NCI-H82 treated with DMSO at 0.1 percent for 48 hours (cell line): ENCODE data around the gene GPR55.
A peak's percentile ranks its signal among the peaks of the same experiment; 100 is the strongest.

ENCODE experiments used
- DNase-seq: peaks from one replicate; lab custom pipeline; 2025; ENCODE audit not compliant: unreplicated experiment; lab: John Stamatoyannopoulos, UW

GPR55 gene

GRCh38 chr2:230868947-230869913 is 55.8 kb downstream of the GPR55 start:
- no peak for DNase-seq

- DNase-seq = no peak
Measured at GRCh38 chr2:230868161-230868946, 56.7 kb downstream of the GPR55 start.

- DNase-seq = no peak
Measured at GRCh38 chr2:230866756-230867523, 58.1 kb downstream of the GPR55 start.

- no peak for DNase-seq
Measured at GRCh38 chr2:230865766-230866755, 59.0 kb downstream of the GPR55 start.

GRCh38 chr2:230865307-230865765 is 59.7 kb downstream of the GPR55 start:
- DNase-seq = no peak

- peak; percentile 50 for DNase-seq
Measured at GRCh38 chr2:230864605-230865306, 60.3 kb downstream of the GPR55 start, which contains the start of gene ITM2C. Gene ITM2C (plus strand): TSS chr2:230864942. CDS start chr2:230865026, 84 bp downstream.

GRCh38 chr2:230864122-230864604 is 60.9 kb downstream of the GPR55 start:
- DNase-seq = no peak

- DNase-seq = peak; percentile 82
Measured at GRCh38 chr2:230863442-230864121, 61.5 kb downstream of the GPR55 start.

GRCh38 chr2:230863031-230863430 is 62.0 kb downstream of the GPR55 start:
- no peak for DNase-seq

- no peak for DNase-seq
Measured at GRCh38 chr2:230862292-230862691, 62.8 kb downstream of the GPR55 start.

GRCh38 chr2:230861552-230862255 is 63.3 kb downstream of the GPR55 start:
- DNase-seq = no peak
